A549 (cell line): ENCODE results near the gene UFD1.

Source experiments
- ATOH8 ChIP-seq: fragments of 250-450 bp; sonication (Bioruptor Pico); IDR thresholded peaks from 2 replicates; pipeline ENCODE4 v1.5.0; 2020; ENCODE audit warnings: low read depth, mild to moderate bottlenecking, moderate library complexity
- EP300 ChIP-seq, 2 experiments: fragments of >200 bp; sonication (Bioruptor Twin); formaldehyde crosslinking; IDR thresholded peaks; 2 replicates in 1 of 2; 3 replicates in 1 of 2; pipeline ENCODE4 v1.6.1; 2016 to 2017
- FOSB ChIP-seq: fragments of 250-450 bp; sonication (Bioruptor Pico); IDR thresholded peaks from 2 replicates; pipeline ENCODE4 v1.5.0; 2020; ENCODE audit warnings: mild to moderate bottlenecking, moderate library complexity
- KDM5A ChIP-seq: fragments of 200-600 bp; sonication (generic); IDR thresholded peaks from 2 replicates; pipeline ENCODE4 v1.6.1; 2016; ENCODE audit warnings: antibody characterized with exemption, mild to moderate bottlenecking
- MAFK ChIP-seq: fragments of 450-650 bp; IDR thresholded peaks from 2 replicates; pipeline ENCODE4 v1.6.1; 2014; ENCODE audit not compliant: partially characterized antibody
- NPAS2 ChIP-seq: fragments of 250-450 bp; sonication (Bioruptor Pico); IDR thresholded peaks from 2 replicates; pipeline ENCODE4 v1.8.0; 2022; ENCODE audit warnings: mild to moderate bottlenecking, moderate library complexity, borderline replicate concordance
- POLR2A ChIP-seq: IDR thresholded peaks from 2 replicates; pipeline ENCODE4 v1.6.1; 2012; ENCODE audit warnings: mild to moderate bottlenecking, low read length
- SMC3 ChIP-seq: fragments of >200 bp; sonication (Bioruptor Twin); formaldehyde crosslinking; IDR thresholded peaks from 3 replicates; pipeline ENCODE4 v1.6.1; 2018; ENCODE audit warnings: inconsistent platforms
- USF2 ChIP-seq: fragments of 450-650 bp; IDR thresholded peaks from 2 replicates; pipeline ENCODE4 v1.6.1; 2014; ENCODE audit warnings: antibody characterized with exemption
- ZNF302 ChIP-seq: fragments of 250-450 bp; sonication (Bioruptor Pico); IDR thresholded peaks from 2 replicates; pipeline ENCODE4 v1.9.0; 2021; ENCODE audit warnings: inconsistent platforms, mild to moderate bottlenecking, moderate library complexity
- TF ChIP-seq, protein P1 (sequence below): fragments of >200 bp; sonication (Bioruptor Twin); formaldehyde crosslinking; IDR thresholded peaks from 3 replicates; pipeline ENCODE4 v1.5.1; 2016

GRCh38 chr22:19472233-19472632, 6.8 kb downstream of the UFD1 start:
- TF ChIP-seq EP300 (IDR thresholded peaks at IDR 0.05) (no peak), SMC3 (no peak), ZNF302 (CRISPR knock-in tag) (no peak), MAFK (no peak), NPAS2 (no peak), USF2 (no peak), POLR2A (no peak), ATOH8 (CRISPR knock-in tag) (no peak), FOSB (CRISPR knock-in tag) (no peak), KDM5A (no peak)
- TF ChIP-seq, protein P1, sequence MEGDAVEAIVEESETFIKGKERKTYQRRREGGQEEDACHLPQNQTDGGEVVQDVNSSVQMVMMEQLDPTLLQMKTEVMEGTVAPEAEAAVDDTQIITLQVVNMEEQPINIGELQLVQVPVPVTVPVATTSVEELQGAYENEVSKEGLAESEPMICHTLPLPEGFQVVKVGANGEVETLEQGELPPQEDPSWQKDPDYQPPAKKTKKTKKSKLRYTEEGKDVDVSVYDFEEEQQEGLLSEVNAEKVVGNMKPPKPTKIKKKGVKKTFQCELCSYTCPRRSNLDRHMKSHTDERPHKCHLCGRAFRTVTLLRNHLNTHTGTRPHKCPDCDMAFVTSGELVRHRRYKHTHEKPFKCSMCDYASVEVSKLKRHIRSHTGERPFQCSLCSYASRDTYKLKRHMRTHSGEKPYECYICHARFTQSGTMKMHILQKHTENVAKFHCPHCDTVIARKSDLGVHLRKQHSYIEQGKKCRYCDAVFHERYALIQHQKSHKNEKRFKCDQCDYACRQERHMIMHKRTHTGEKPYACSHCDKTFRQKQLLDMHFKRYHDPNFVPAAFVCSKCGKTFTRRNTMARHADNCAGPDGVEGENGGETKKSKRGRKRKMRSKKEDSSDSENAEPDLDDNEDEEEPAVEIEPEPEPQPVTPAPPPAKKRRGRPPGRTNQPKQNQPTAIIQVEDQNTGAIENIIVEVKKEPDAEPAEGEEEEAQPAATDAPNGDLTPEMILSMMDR: no peak
